ENCODE results near the gene NMRK2.
"Not testable (repeated sequence)": the region's sequence is repeated elsewhere in the genome, so short reads cannot be mapped to it uniquely, and the experiment has no call there.

Gene NMRK2

DNA sequence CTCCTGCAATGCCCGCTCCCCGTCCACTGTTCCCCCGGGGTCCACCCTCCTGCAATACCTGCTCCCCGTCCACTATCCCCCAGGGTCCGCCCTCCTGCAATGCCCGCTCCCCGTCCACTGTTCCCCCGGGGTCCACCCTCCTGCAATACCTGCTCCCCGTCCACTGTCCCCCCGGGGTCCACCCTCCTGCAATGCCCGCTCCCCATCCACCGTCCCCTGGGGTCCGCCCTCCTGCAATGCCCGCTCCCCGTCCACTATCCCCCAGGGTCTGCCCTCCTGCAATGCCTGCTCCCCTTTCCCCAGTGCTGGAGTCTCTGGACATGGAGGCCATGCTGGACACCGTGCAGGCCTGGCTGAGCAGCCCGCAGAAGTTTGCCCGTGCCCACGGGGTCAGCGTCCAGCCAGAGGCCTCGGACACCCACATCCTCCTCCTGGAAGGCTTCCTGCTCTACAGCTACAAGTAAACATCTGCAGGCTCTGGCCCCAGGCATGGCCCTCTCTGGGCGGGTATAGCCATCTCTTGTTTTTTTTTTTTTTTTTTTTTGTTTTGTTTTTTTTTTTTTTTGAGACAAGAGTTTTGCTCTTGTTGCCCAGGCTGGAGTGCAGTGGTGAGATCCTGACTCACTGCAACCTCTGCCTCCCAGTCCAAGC lies 5.6 kb downstream of the NMRK2 start:
- DNase-seq, result not testable (repeated sequence)

GRCh38 chr19:3942790-3943409 lies 10.0 kb downstream of the NMRK2 start:
- DNase-seq, result no peak

GRCh38 chr19:3944018-3944721 lies 11.3 kb downstream of the NMRK2 start:
- no peak for DNase-seq

DNA sequence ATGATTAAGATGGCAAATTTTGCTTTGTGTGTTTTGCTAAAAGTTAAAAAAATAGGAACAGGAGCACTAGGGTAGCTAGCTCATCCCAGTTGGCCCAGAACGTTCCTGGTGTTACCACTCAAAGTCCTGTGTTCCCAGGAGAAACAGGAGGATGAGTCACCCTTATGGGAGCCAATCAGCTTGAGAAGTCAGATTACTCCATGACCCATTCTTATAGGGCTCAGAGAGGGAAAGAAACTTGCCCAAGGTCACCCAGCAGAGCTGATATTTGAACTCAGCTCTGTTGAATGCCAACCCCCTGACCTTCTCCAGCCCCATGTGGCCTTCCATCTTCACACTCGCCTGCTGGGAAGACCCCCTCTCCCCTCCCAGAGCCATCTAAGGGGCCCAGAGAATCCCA lies 13.0 kb downstream of the NMRK2 start:
- no peak for DNase-seq

GRCh38 chr19:3947316-3947933 lies 14.6 kb downstream of the NMRK2 start:
- DNase-seq, result not testable (repeated sequence)

DNA sequence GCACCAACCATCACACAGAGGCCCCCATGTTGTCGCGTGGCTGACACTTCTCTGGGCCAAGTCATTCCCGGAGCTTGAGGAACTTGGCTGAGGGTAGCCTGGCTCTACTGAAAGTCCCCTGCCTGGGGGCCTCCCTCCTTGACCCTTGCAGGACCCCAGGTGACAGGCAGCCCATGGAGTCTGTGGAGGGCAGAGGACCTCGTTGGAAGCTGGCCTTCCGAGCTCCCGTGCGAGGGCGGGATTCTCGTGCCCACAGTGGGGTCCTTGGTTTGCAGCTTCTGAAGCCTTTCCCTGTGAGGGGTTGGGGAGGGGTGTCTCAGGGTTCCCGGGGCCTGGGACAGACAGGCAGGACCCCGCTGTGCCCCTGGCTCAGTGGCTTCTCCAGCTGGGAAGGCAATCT lies 16.4 kb downstream of the NMRK2 start:
- DNase-seq, result no peak

DNA sequence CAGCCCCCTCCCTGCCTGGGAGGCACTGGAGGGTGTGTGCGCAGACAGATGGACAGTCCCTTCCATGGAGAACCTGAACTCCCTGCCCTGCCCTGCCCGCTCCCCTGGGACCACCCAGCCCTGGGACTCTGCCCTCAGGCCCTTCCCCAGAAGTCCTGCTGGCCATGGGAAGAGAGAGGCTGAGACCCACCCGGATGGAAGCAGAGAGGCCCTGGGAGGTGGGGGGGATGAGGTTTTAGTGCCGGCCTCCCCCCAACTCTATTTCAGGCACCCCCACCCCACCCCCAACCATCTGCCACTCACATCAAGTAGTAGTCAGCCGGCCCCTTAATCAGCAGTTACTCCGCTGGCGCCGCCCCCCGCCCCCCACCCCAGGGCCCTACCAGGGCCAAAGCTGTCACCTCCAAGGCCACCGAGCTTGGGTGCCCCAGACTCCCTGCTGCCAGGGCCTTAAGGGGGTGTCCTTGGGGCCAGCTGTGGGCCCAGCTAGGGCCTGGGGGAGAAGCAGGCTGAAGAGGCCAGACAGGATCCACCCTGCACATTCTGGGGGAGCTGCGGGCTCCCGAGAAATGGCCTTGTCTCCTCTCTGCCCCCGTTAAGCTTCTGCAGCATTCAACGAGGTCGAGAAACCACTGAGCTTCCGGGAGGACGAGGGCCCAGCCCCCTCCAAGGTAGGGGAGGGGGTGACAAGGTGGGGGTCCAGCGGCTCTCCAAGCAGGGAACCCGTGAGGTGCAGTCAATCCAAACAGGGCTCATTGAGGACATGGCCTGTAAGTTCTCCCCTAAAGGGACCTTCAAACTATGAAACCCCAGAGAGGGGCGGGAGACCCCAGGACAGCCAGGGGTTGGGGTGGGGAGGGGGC lies 17.4 kb downstream of the NMRK2 start:
- no peak for DNase-seq

DNA sequence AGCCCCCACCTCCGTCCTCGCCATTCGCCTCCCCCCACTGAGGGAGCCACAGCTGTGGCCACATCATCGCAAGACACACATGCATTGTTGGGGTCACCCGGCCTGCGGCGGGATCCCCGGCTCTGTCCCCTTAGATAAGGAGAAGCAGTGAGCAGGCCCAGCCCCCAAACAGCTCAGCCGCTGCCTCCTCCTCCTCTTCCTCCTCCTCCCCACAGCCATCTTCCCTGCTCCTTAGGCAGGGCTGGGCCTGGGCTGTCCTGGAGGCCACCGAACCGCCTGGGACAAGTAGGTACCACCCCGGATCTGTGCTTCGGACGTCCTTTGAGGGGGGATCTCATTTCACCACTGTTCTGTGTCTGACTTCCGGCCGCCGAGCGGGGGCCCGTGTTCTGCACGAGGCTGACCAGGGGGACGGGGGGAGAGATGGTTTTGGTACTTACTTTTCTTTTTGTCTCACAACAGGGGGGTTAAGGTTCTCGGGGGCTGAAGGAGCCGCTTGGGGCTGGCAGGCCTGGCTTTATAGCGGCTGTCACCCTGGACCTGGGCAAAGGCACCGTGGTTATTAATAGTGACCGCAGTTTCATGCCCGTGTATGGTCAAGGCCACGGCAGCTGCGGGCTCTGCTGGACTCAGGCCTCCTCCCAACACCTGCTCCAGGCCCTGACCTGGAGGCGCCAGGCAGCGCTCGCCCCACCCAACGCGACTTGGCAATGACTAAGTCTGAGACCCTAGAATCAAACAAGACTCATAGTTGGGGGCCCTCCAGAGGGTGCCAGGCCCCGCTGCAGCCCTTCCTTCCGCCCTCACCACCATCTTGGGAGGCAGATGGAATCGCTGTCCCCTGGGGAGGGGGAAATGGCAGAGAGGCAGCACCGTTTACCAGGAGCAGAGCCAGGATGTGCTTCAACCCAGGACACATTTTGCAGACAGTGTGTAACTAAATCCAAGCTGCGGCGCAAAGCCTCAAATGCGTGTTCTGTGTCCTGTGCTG lies 18.3 kb downstream of the NMRK2 start:
- DNase-seq, result no peak

- DNase-seq, result not testable (repeated sequence)
These were observed 19.9 kb downstream of the NMRK2 start for GRCh38 chr19:3952755-3953276.

DNA sequence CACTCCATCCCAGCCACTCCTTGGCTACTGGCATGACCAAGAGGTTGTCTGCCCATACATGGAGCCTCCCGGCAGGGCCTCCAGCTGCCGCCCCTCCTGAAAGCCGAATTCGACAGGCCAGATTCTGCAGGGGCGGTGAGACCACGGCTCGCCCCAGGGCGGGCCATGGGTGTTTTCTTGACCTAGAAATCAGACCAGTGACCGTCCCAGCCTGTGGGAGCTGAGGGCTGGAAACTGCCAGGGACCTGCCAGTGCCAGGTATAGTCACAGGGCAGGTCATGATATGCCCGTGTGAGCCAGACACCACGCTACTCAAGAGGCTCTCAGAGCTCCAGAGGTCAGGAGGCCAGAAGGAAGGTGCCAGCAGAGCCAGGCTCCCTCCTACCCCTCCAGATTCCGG lies 21.2 kb downstream of the NMRK2 start:
- DNase-seq, result no peak

DNA sequence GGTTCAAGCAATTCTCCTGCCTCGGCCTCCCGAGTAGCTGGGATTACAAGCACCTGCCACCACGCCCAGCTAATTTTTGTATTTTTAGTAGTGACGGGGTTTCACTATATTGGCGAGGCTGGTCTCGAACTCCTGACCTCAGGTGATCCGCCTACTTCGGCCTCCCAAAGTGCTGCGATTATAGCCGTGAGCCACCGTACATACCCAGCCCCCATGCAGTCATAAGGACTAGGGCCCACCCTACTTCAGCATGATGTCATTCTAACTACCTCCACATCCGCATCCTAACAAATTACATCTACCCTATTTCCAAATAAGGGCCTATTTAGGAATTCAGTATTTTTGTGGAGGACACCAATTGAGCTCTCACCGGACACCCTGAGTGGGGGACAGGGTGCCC lies 22.4 kb downstream of the NMRK2 start:
- DNase-seq, result not testable (repeated sequence)

DNA sequence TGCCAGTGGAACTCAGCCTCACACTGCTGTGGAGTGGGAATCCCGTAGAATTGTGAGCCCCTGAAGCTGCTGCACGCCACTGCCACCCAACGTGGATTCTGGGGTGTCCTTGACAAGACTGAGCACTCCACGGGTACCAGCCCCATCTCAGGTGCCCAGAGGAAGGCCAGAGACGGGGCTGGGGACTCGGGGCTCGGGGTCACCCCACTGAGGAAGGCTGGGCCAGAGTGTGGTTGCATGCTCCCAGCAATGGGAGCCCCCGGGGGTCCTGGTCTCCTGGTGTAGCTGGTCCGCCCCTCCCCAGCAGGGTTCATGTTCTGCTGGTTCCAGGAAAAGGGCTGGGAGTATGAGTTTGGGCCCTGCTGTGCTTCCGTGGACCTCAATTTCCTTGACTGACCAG lies 22.8 kb downstream of the NMRK2 start:
- DNase-seq, result no peak

- DNase-seq, result no peak
These were observed 26.2 kb downstream of the NMRK2 start for GRCh38 chr19:3958836-3959765.

DNA sequence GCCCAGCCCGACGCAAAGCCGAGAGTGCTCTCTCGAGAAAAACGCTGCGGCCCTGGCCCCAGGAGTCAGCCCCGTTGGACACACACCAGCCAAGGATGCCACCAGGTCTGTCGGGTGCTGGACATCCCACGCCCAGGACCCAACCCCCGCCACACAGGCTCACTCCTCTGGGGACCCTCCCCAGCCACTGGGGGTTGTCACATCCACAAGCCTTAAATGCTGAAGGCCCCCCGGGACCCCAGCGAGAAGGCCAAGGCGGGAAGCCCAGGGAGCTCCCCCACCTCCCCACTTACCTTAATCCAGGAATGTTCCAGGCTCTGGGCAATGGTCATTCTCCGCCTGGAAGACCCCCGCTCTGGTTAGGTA lies 26.9 kb downstream of the NMRK2 start:
- no peak for DNase-seq

DNA sequence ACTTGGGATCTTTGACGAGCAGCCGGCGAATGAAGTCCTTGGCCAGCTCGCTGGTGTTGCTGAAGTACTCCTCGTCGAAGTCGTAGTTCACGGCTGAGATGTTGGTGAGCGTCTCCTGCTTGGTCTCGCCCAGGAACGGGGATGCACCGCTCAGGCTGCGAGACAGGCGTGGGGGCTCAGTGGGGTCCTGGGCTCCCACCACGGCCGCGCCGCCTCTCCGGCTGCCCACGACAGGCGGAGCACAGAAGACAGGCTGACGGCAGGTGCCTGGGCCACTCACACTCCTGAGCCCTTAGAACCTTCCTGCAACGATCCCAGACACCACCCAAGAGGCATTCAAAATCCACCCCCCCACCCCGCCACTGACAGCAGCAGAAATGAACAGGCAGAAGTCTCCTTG lies 28.1 kb downstream of the NMRK2 start:
- DNase-seq, result no peak

- DNase-seq, result no peak
These were observed 30.8 kb downstream of the NMRK2 start for GRCh38 chr19:3963458-3964255.

DNA sequence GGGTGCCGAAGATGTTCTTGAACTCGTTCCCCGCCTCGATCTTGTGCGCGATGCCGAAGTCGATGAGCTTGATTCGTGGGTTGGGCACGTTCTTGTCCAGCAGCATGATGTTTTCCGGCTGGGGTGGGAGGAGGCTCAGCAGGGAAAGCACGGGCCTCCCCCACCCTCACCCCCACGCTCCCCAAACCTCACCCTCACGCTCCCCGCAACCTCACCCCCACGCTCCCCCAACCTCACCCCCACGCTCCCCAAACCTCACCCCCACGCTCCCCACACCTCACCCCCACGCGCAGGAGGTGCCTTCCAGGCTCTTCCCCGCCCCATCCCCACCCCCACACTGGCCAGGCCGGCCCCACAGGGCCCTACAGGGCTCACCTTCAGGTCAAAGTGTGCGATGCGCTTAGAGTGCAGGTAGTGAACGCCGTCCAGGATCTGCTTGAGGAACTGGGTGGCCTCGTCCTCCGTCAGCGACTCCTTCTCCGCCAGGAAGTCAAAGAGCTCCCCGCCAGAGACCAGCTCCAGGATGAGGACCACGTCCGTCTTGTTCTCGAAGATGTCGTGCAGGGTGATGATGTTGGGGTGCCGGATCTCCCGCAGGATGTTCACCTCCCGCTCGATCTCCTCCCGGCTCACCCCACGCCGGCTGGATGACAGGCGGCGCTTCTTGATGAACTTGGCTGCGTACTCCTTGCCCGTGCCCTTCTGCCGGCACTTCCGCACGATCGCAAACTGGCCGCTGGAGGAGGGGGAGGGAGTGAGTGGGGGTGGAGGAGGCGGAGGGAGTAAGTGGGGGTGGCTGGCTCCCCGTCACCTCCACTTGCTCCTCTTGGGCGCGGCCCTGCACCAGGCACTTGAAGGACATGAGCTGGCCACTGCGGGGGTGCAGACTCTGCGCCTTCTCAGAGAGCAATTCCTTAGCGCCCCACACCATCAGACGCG lies 31.7 kb downstream of the NMRK2 start:
- DNase-seq, result no peak

Data from stimulated activated CD4-positive, alpha-beta T cell treated with anti-CD3 and anti-CD28 coated beads, Interleukin-2, amount 100 ng/mL, for 24 hours (primary cell).